CD1c-positive myeloid dendritic cell (primary cell): ENCODE results near the gene OR2S2.
"Not testable (repeated sequence)": the region's sequence is repeated elsewhere in the genome, so short reads cannot be mapped to it uniquely, and the experiment has no call there.

Source experiments
- DNase-seq: peaks from one replicate; pipeline ENCODE4 v3.0.0-alpha.2; 2016; ENCODE audit errors: extremely low spot score

OR2S2 gene

GRCh38 chr9:35958104-35958837 lies at the start of gene OR2S2:
OR2S2 (minus strand) TSS chr9:35958154; CDS start chr9:35958098, 56 bp downstream.
- DNase-seq, result no peak

- peak; percentile 16 for DNase-seq
Measured at GRCh38 chr9:36007316-36007708, 49.4 kb upstream of the OR2S2 start.

GRCh38 chr9:36006549-36007315 lies 48.8 kb upstream of the OR2S2 start:
- peak; percentile 27 for DNase-seq

- no peak for DNase-seq
Measured at GRCh38 chr9:36005891-36006290, 47.9 kb upstream of the OR2S2 start.

- DNase-seq, result no peak
Measured at GRCh38 chr9:35998333-35998732, 40.4 kb upstream of the OR2S2 start.

- DNase-seq, result not testable (repeated sequence)
Measured at GRCh38 chr9:35997016-35997415, 39.1 kb upstream of the OR2S2 start.

- DNase-seq, result no peak
Measured at GRCh38 chr9:35996358-35996970, 38.5 kb upstream of the OR2S2 start.

GRCh38 chr9:35994959-35995358 lies 37.0 kb upstream of the OR2S2 start:
- DNase-seq, result no peak

- DNase-seq, result no peak
Measured at GRCh38 chr9:35993976-35994720, 36.2 kb upstream of the OR2S2 start.

GRCh38 chr9:35993136-35993535 lies 35.2 kb upstream of the OR2S2 start:
- DNase-seq, result not testable (repeated sequence)

- DNase-seq, result no peak
Measured at GRCh38 chr9:35990155-35990554, 32.2 kb upstream of the OR2S2 start.

GRCh38 chr9:35984021-35984420 lies 26.1 kb upstream of the OR2S2 start:
- DNase-seq, result no peak

- no peak for DNase-seq
Measured at GRCh38 chr9:35981699-35982098, 23.7 kb upstream of the OR2S2 start.

- no peak for DNase-seq
Measured at GRCh38 chr9:35980289-35981011, 22.5 kb upstream of the OR2S2 start.

GRCh38 chr9:35978792-35979191 lies 20.8 kb upstream of the OR2S2 start:
- no peak for DNase-seq

- DNase-seq, result peak; percentile 56
Measured at GRCh38 chr9:35976726-35977125, 18.8 kb upstream of the OR2S2 start.

GRCh38 chr9:35974800-35975199 lies 16.8 kb upstream of the OR2S2 start:
- DNase-seq, result no peak

GRCh38 chr9:35972093-35972492 lies 14.1 kb upstream of the OR2S2 start:
- peak; percentile 6 for DNase-seq

- DNase-seq, result no peak
Measured at GRCh38 chr9:35967042-35967441, 9.1 kb upstream of the OR2S2 start.

GRCh38 chr9:35966433-35966832 lies 8.5 kb upstream of the OR2S2 start:
- no peak for DNase-seq

GRCh38 chr9:35965011-35965410 lies 7.1 kb upstream of the OR2S2 start:
- no peak for DNase-seq
